SK-N-SH treated with all-trans-retinoic acid at 6 μM for 48 hours (cell line): ENCODE results near the gene ARMH3.

Experiments
- CREB5 ChIP-seq: fragments of 250-450 bp; sonication (Bioruptor Pico); IDR thresholded peaks from 2 replicates; pipeline ENCODE4 v1.5.1; 2020; ENCODE audit warnings: low read depth, mild to moderate bottlenecking, moderate library complexity
- ZFP3 ChIP-seq: fragments of 250-450 bp; sonication (Bioruptor Pico); IDR thresholded peaks from 2 replicates; pipeline ENCODE4 v1.5.0; 2020; ENCODE audit warnings: mild to moderate bottlenecking, moderate library complexity

GRCh38 chr10:101933976-101934375 lies 122.0 kb downstream of the ARMH3 start:
- TF ChIP-seq ZFP3 (CRISPR knock-in tag), result no peak
- TF ChIP-seq CREB5 (CRISPR knock-in tag), result no peak
